Fibroblast of the aortic adventitia (primary cell): ENCODE results near the gene ERC2. TPM values are rescaled to one million over a fixed set of nuclear protein-coding genes. Genes with fewer than 3 reads are reported as not detected.
"Not testable (repeated sequence)": the region's sequence is repeated elsewhere in the genome, so short reads cannot be mapped to it uniquely, and the experiment has no call there.

ENCODE experiments used
- DNase-seq: peaks from one replicate; pipeline ENCODE4 v3.0.0-alpha.2; 2010; ENCODE audit warnings: low read depth
- H3K4me3 ChIP-seq: 2 replicates; pipeline ENCODE4 v1.5.1; 2011; ENCODE audit warnings: low read depth, mild to moderate bottlenecking, control low read depth, low read length, moderate library complexity
- total RNA-seq: library from RNA; depleted of rRNA; stranded (reverse); fragments of >200 nt; gene quantifications from 2 replicates; pipeline ENCODE4 v1.2.3, GENCODE V29; 2012; ENCODE audit warnings: low replicate concordance
- TF ChIP-seq, protein P1 (sequence below): IDR thresholded peaks from 2 replicates; pipeline ENCODE4 v1.5.1; 2011; ENCODE audit warnings: mild to moderate bottlenecking, low read length, control low read depth, inconsistent platforms; ENCODE audit not compliant: insufficient read depth

ERC2 gene
- total RNA-seq, 1 donor, result 0.09 TPM

DNA sequence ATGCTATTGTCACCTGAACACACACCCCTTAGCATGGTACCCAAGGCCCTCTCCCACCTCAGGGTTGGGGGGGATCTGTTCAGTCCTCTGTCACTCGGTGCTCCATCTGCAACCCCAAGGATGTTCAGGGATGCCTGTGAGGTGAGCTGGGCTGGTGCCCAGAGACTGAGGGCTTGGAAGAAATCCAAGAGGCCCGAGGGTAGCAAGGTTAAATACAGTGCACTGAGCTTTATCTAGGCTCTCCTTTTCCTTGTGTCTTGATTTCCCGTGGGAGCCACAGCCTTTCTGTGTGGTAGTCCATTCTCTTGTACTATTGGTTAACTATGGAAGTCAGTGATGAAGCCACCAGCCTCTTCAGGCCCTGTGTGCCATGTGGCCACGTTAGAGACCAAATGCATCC is 962.5 kb downstream of the ERC2 start:
- no peak overlapping the region for H3K4me3 ChIP-seq
- TF ChIP-seq, protein P1, sequence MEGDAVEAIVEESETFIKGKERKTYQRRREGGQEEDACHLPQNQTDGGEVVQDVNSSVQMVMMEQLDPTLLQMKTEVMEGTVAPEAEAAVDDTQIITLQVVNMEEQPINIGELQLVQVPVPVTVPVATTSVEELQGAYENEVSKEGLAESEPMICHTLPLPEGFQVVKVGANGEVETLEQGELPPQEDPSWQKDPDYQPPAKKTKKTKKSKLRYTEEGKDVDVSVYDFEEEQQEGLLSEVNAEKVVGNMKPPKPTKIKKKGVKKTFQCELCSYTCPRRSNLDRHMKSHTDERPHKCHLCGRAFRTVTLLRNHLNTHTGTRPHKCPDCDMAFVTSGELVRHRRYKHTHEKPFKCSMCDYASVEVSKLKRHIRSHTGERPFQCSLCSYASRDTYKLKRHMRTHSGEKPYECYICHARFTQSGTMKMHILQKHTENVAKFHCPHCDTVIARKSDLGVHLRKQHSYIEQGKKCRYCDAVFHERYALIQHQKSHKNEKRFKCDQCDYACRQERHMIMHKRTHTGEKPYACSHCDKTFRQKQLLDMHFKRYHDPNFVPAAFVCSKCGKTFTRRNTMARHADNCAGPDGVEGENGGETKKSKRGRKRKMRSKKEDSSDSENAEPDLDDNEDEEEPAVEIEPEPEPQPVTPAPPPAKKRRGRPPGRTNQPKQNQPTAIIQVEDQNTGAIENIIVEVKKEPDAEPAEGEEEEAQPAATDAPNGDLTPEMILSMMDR, result no peak
- no peak for DNase-seq

DNA sequence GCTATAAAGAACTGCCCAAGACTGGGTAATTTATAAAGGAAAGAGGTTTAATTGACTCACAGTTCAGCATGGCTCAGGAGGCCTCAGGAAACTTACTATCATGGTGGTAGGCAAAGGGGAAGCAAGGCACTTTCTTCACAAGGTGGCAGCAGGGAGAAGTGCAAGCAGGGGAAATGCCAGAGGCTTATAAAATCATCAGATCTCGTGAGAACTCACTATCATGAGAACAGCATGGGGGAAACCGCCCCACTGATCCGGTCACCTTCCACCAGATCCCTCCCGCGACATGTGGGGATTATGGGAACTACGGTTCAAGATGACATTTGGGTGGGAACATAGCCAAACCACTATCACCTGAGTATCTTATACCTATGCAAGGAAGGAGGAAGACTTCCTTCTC is 963.2 kb downstream of the ERC2 start:
- DNase-seq, H3K4me3 ChIP-seq: not testable (repeated sequence)
- TF ChIP-seq, protein P1, result peak; percentile 32

DNA sequence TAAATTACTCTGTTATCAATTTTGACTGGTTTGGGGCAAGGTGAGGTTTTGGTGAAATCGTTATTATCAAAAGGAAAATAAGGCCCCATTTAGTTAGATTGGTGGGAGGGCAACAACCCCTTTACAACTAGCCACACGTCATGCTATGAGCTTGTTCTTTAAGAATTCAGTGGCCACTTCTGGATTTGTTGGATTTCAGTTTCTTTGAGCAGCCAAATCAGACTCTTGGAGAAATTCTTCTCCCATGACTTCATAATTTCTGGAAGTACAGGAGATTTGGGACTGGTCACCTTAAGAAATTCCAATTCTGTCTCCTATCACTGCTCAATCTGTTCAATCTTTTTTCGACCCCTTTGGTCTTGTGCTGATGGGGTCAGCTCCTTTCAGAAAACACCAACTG is 966.4 kb downstream of the ERC2 start:
- TF ChIP-seq, protein P1, result no peak
- H3K4me3 ChIP-seq, result no peak overlapping the region
- DNase-seq, result peak; percentile 57

DNA sequence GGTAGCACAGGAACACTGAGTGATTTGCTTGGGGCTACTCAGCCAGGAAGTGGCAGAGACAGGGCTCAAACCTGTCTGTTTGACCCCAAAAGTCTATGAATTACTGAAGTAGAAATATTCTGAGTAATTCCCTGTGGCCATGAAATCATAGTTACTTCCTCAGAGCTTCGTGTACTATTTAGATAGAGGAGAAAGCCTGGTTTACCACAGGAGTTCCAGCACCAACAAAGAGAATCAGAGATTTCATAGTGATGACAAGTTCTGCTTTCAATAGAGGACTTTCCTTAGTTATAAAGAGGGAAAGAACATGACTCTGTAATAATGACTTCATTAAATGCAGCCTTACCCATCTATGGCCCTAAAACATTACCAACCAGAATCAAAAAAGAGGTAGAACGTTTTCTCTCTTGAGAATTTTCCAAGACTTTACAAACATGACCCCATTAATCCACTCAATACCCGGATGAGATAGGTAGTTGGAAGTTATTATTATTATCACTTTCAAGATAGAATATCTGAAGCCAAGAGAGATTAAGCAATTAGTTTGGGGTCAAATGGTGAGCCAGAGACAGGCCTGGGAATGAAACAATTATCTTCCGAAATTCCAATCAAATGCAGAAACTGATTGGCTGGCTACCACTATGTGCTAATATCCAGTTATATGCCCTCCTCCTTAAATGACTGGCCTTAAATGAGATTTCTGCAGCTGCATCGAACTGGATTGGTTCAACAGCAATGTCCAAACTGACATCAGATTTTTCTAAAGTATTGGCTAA is 967.5 kb downstream of the ERC2 start:
- no peak for DNase-seq
- TF ChIP-seq, protein P1, result no peak
- no peak overlapping the region for H3K4me3 ChIP-seq

DNA sequence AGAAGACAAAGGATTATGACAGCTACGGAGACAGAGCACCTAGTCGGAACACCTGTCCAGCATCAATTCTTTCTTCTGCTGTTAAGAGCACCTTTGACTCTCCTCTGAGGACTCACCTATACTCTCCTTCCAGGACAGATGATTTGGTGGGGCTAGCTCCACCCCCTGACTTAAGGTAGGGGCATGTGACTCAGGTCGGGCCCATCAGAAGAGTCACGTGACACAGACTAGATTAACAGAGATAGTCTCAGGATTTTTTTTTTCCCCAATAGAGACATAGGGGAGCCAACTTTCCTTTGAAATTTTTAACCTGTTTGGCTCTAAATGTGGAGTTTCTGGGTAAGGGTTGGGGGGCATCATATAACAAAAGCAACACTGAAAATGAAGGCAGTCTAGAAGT is 969.7 kb downstream of the ERC2 start:
- no peak for DNase-seq
- no peak overlapping the region for H3K4me3 ChIP-seq
- TF ChIP-seq, protein P1, result no peak

DNA sequence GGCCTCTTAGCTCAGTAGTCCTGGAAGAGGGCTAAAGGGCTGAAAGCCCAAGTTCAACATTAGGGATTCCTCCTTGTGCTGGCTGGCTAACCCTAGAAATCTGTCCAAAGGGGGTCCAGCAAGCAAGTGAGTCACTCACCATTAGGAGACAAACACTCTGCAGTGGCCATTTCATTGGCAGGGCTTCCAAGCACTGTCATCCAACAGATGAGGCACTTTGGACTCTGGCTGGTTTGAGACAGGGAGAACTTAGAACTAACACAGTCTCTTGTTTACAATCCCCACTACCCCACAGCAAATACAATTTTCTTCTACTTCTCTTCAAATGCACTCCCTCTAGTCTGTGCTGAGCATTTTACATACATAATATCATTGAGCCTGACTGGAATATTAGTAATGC is 971.0 kb downstream of the ERC2 start:
- no peak for DNase-seq
- no peak overlapping the region for H3K4me3 ChIP-seq
- TF ChIP-seq, protein P1, result no peak

DNA sequence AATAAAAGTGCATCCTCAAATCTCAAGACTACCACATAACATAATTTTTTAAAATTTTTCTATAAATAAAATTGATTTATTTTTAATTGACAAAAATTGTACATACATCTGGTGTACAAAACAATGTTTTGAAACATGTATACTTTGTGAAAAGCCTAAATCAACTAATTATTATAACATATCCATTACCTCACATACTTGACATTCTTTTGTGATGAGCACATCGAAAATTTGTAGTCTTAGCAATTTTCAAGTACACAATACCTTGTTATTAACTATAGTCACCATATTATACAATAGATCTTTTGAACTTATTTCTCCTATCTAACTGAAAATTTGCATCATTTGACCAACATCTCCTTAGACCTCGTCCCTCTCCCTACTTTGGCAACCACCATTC is 973.3 kb downstream of the ERC2 start:
- no peak for DNase-seq
- H3K4me3 ChIP-seq, result no peak overlapping the region

More for the DNA sequence above, 973.3 kb downstream of the ERC2 start:
- TF ChIP-seq, protein P1, result no peak
